NCI-H2029 (cell line): ENCODE data around the gene DYRK3.
"Not testable (repeated sequence)": the region's sequence is repeated elsewhere in the genome, so short reads cannot be mapped to it uniquely, and the experiment has no call there.

ENCODE experiments used
- DNase-seq: peaks from one replicate; lab custom pipeline; 2025; lab: John Stamatoyannopoulos, UW

DYRK3 gene

GRCh38 chr1:206635080-206635977 lies at the start of gene DYRK3:
Gene DYRK3, plus strand, starts transcription at chr1:206635536. Its CDS starts 168 bp downstream, at chr1:206635704.
- DNase-seq = peak; percentile 81

GRCh38 chr1:206586501-206587445 lies 48.6 kb upstream of the DYRK3 start:
- no peak for DNase-seq

GRCh38 chr1:206587904-206588303 lies 47.4 kb upstream of the DYRK3 start:
- DNase-seq = no peak

GRCh38 chr1:206588492-206588891 lies 46.8 kb upstream of the DYRK3 start:
- no peak for DNase-seq

GRCh38 chr1:206589206-206589605 lies 46.1 kb upstream of the DYRK3 start:
- DNase-seq = no peak

GRCh38 chr1:206590025-206590758 lies 45.1 kb upstream of the DYRK3 start:
- DNase-seq = no peak

GRCh38 chr1:206591226-206591625 lies 44.1 kb upstream of the DYRK3 start:
- DNase-seq = no peak

GRCh38 chr1:206591696-206592095 lies 43.6 kb upstream of the DYRK3 start:
- DNase-seq = no peak

- no peak for DNase-seq
Measured at GRCh38 chr1:206593351-206593925, 41.9 kb upstream of the DYRK3 start.

GRCh38 chr1:206595581-206596318 lies 39.6 kb upstream of the DYRK3 start:
- DNase-seq = no peak

GRCh38 chr1:206596319-206596666 lies 39.0 kb upstream of the DYRK3 start:
- no peak for DNase-seq

GRCh38 chr1:206600527-206600926 lies 34.8 kb upstream of the DYRK3 start:
- no peak for DNase-seq

GRCh38 chr1:206604861-206605260 lies 30.5 kb upstream of the DYRK3 start:
- no peak for DNase-seq

- DNase-seq = no peak
Measured at GRCh38 chr1:206606867-206607266, 28.5 kb upstream of the DYRK3 start.

GRCh38 chr1:206608108-206608698 lies 27.1 kb upstream of the DYRK3 start:
- DNase-seq = no peak

- DNase-seq = no peak
Measured at GRCh38 chr1:206609229-206609991, 25.9 kb upstream of the DYRK3 start.

- DNase-seq = peak; percentile 89
Measured at GRCh38 chr1:206612129-206612876, 23.0 kb upstream of the DYRK3 start, which contains the start of gene EIF2D. Gene EIF2D, minus strand, starts transcription at chr1:206612465. Its CDS starts 123 bp downstream, at chr1:206612342.

GRCh38 chr1:206626396-206626795 lies 8.9 kb upstream of the DYRK3 start:
- not testable (repeated sequence) for DNase-seq

GRCh38 chr1:206628916-206629315 lies 6.4 kb upstream of the DYRK3 start:
- DNase-seq = no peak
